ENCODE measurements around the gene PIK3CB.

DNA sequence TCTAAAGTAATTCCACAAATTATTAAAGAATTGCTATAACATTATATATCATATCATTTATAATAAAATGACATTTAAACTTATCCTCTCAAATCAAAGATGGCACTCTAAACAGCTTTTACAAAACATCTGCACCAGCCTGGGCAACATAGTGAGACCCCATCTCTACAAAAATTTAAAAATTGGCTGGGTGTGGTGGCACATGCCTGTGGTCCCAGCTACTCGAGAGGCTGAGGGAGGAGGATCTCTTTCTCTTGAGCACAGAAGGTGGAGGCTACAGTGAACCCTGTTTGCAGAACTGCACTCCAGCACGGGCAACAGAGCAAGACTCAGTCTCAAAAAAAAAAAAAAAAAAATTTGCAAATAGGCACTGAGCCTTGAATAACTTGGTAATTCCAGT lies 63.1 kb downstream of the PIK3CB start:
- TF ChIP-seq, protein P1, sequence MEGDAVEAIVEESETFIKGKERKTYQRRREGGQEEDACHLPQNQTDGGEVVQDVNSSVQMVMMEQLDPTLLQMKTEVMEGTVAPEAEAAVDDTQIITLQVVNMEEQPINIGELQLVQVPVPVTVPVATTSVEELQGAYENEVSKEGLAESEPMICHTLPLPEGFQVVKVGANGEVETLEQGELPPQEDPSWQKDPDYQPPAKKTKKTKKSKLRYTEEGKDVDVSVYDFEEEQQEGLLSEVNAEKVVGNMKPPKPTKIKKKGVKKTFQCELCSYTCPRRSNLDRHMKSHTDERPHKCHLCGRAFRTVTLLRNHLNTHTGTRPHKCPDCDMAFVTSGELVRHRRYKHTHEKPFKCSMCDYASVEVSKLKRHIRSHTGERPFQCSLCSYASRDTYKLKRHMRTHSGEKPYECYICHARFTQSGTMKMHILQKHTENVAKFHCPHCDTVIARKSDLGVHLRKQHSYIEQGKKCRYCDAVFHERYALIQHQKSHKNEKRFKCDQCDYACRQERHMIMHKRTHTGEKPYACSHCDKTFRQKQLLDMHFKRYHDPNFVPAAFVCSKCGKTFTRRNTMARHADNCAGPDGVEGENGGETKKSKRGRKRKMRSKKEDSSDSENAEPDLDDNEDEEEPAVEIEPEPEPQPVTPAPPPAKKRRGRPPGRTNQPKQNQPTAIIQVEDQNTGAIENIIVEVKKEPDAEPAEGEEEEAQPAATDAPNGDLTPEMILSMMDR (conservative IDR thresholded peaks at IDR 0.05; ENCODE audit: low read depth, low read length): no peak
- TF ChIP-seq EZH2 (IDR thresholded peaks at IDR 0.05; ENCODE audit: borderline replicate concordance, low read depth, low read length, poor library complexity, severe bottlenecking): no peak

All from A673 (cell line).